IPS-20b (cell line): ENCODE measurements around the gene BRIP1.

Experiments
- H3K27ac ChIP-seq: one replicate; pipeline ENCODE4 v1.5.1; 2013; ENCODE audit warnings: low read length
- H3K27me3 ChIP-seq: 2 replicates; pipeline ENCODE4 v1.6.1; 2013; ENCODE audit warnings: mild to moderate bottlenecking, low read length, inconsistent platforms; ENCODE audit not compliant: insufficient read depth
- H3K36me3 ChIP-seq: 2 replicates; pipeline ENCODE4 v1.6.1; 2013; ENCODE audit warnings: low read depth, mild to moderate bottlenecking, inconsistent platforms, low read length, moderate library complexity; ENCODE audit not compliant: insufficient read depth
- H3K4me1 ChIP-seq: 2 replicates; pipeline ENCODE4 v1.6.1; 2013; ENCODE audit warnings: mild to moderate bottlenecking, control low read depth, inconsistent platforms, low read length, moderate library complexity; ENCODE audit not compliant: insufficient read depth
- H3K4me3 ChIP-seq: 2 replicates; pipeline ENCODE4 v1.5.1; 2013; ENCODE audit warnings: mild to moderate bottlenecking, low read length, inconsistent platforms
- H3K9ac ChIP-seq: 2 replicates; pipeline ENCODE4 v1.6.1; 2013; ENCODE audit warnings: low read depth, mild to moderate bottlenecking, inconsistent platforms, low read length, moderate library complexity
- H3K9me3 ChIP-seq: 2 replicates; pipeline ENCODE4 v1.6.1; 2013; ENCODE audit warnings: mild to moderate bottlenecking, low read depth, low read length, inconsistent platforms; ENCODE audit not compliant: insufficient read depth

The BRIP1 gene

GRCh38 chr17:61634011-61634539, 229.3 kb downstream of the BRIP1 start:
- no peaks in the 10 kb centered on the region for H3K9me3 ChIP-seq
- H3K9ac ChIP-seq: no peak overlapping the region
- no peaks in the 10 kb centered on the region for H3K36me3 ChIP-seq
- no peaks in the 10 kb centered on the region for H3K4me1 ChIP-seq
- H3K27me3 ChIP-seq: no peaks in the 10 kb centered on the region
- no peak overlapping the region for H3K27ac ChIP-seq
- H3K4me3 ChIP-seq: no peak overlapping the region

DNA sequence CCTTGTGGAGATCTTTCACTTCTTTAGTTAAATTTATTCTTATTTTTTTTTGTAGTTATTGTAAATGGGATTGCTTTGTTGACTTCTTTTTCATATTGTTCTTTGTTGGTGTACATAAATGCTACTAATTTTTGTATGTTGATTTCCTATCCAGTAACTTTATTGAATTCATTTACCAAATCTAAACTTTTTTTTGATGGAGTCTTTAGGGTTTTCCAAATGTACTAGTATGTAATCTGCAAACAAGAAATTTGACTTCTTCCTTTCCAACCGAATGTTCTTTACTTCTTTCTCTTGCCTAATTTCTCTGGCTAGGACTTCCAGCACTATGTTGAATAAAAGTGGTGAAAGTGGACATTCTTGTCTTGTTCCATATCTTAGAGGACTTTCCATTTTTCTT, 230.5 kb downstream of the BRIP1 start:
- Histone ChIP-seq H3K27me3 (no peaks in the 10 kb centered on the region), H3K9ac (no peak overlapping the region), H3K36me3 (no peaks in the 10 kb centered on the region), H3K27ac (no peak overlapping the region), H3K4me3 (no peak overlapping the region), H3K4me1 (no peaks in the 10 kb centered on the region), H3K9me3 (no peaks in the 10 kb centered on the region)

- H3K4me3 ChIP-seq: no peak overlapping the region
- no peaks in the 10 kb centered on the region for H3K27me3 ChIP-seq
- no peak overlapping the region for H3K27ac ChIP-seq
- H3K9me3 ChIP-seq: no peaks in the 10 kb centered on the region
- H3K4me1 ChIP-seq: peaks cover 8% of the 10 kb centered on the region; the same call in 1 of the 2 replicates
- no peak overlapping the region for H3K9ac ChIP-seq
- H3K36me3 ChIP-seq: no peaks in the 10 kb centered on the region
These were observed 231.5 kb downstream of the BRIP1 start for GRCh38 chr17:61631800-61632199.
